ENCODE measurements around the gene DNAH17.

DNAH17 gene

GRCh38 chr17:78581304-78581703 lies 4.1 kb upstream of the DNAH17 start:
- TF ChIP-seq CTCF (IDR thresholded peaks at IDR 0.05) (no peak), ZFX (IDR thresholded peaks at IDR 0.05; ENCODE audit: borderline replicate concordance) (no peak)
- H3K27ac ChIP-seq, result no peak overlapping the region

- H3K27ac ChIP-seq, result no peak overlapping the region
These were observed 3.1 kb upstream of the DNAH17 start for GRCh38 chr17:78580277-78580804.

GRCh38 chr17:78576389-78577112 lies 645 bp downstream of the DNAH17 start:
- no peak overlapping the region for H3K27ac ChIP-seq
- TF ChIP-seq ZFX (IDR thresholded peaks at IDR 0.05; ENCODE audit: borderline replicate concordance), result no peak
- TF ChIP-seq CTCF (IDR thresholded peaks at IDR 0.05), result no peak

More at GRCh38 chr17:78580277-78580804, 3.1 kb upstream of the DNAH17 start:
- TF ChIP-seq CTCF (IDR thresholded peaks at IDR 0.05) (no peak), ZFX (IDR thresholded peaks at IDR 0.05; ENCODE audit: borderline replicate concordance) (no peak)

GRCh38 chr17:78575899-78576298 lies 1.3 kb downstream of the DNAH17 start:
- no peak overlapping the region for H3K27ac ChIP-seq
- no peak for TF ChIP-seq ZFX (IDR thresholded peaks at IDR 0.05; ENCODE audit: borderline replicate concordance)
- TF ChIP-seq CTCF (IDR thresholded peaks at IDR 0.05), result no peak

- TF ChIP-seq CTCF (IDR thresholded peaks at IDR 0.05), result no peak
- TF ChIP-seq ZFX (IDR thresholded peaks at IDR 0.05; ENCODE audit: borderline replicate concordance), result no peak
- H3K27ac ChIP-seq, result no peak overlapping the region
These were observed 1.9 kb downstream of the DNAH17 start for GRCh38 chr17:78575340-78575739.

GRCh38 chr17:78573955-78574354 lies 3.2 kb downstream of the DNAH17 start:
- no peak overlapping the region for H3K27ac ChIP-seq
- TF ChIP-seq ZFX (IDR thresholded peaks at IDR 0.05; ENCODE audit: borderline replicate concordance) (no peak), CTCF (IDR thresholded peaks at IDR 0.05) (peak; percentile 17)

Data from 22Rv1 (cell line).